ENCODE data around the gene NLRC3.

The NLRC3 gene

DNA sequence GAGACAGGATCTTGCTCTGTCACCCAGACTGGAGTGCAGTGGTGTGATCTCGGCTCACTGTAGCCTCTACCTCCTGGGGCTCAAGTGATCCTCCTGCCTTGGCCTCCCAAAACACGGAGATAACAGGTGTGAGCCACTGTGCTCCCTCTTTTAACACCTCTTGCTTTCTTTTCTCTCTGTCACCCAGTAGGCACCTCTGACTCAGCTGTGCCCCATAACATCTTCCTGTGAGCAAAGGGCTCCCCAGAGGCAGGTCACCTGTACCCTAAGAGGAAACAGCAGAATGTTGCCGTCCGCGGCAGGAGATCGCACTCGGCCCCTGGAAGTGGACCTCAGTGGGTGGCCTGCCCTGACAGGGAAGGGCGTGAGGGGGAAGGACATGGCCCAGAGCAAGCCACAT is 918 bp upstream of the NLRC3 start:
- DNase-seq, result peak; percentile 37 to 54

DNA sequence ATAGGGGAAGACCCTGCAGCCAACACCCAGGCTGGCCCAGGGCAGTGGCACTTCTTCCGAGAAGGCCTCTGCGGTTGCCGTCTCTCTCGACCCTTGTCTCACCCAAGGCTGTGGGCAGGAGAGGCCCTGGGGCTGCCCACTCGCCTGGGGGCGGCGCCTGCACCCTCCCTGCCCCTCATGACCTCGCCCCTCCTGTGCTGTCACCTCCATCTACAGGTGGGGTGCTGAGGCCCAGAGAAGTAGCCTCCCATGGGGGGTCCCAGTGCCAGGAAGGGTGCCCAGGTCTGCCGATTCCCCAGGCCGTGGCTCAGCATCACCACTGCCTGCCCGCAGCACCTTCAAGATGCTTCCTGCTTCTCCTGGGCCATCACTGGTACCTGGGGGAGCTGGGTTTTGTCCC is 992 bp downstream of the NLRC3 start:
- DNase-seq, result peak; percentile 30 to 40

DNA sequence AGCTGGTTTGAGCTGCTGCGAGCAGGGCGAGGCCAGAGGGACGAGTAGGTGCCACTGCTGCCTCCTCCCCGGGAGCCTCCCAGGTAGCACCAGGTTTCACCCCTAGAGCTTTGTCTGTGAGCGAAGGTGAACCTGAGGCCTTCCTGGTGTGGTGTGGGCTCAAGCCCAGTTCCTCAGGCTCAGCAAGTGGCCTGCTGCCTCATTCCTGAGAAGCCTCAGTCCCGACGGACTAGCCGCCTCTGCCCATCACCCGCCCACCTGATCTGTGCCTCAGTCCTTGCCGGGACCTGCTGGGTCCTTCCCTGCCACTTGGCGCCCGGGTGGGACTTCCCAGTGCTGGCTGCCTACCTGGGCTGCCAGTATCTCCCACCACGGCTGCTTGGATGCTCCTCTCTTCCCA is 1.7 kb downstream of the NLRC3 start:
- peak; percentile 13 to 21 for DNase-seq

- no peak for DNase-seq
Observed at GRCh38 chr16:3574195-3574594, 3.0 kb downstream of the NLRC3 start.

GRCh38 chr16:3573146-3573815 is 3.9 kb downstream of the NLRC3 start:
- DNase-seq, result no peak

GRCh38 chr16:3570420-3571062 is 6.7 kb downstream of the NLRC3 start:
- no peak for DNase-seq

GRCh38 chr16:3569851-3570250 is 7.4 kb downstream of the NLRC3 start:
- no peak for DNase-seq

GRCh38 chr16:3566990-3567389 is 10.2 kb downstream of the NLRC3 start:
- no peak for DNase-seq

GRCh38 chr16:3564889-3565141 is 12.4 kb downstream of the NLRC3 start:
- no peak for DNase-seq

- DNase-seq, result no peak
Observed at GRCh38 chr16:3564130-3564888, 12.9 kb downstream of the NLRC3 start.

- DNase-seq, result no peak
Observed at GRCh38 chr16:3562914-3563480, 14.2 kb downstream of the NLRC3 start.

DNA sequence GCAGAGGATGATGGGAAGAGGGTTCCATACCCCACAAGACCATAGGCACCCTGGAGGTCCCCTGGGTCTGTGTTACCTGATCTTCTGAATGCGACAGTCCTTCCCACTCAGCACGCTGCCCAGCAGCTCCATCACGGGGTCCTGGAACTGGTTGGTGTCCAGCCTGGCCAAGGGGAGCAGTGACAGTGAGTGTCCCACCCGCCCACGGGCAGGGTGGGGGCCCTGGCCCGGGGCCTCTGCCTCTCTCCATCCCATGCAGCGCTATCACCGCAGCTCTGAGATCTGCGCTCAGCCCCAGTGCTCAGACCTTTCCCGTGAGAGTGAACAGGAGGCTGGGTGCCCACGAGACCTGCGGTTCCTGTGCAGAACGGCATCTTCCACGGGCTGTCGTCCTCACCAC is 15.6 kb downstream of the NLRC3 start:
- no peak for DNase-seq

DNA sequence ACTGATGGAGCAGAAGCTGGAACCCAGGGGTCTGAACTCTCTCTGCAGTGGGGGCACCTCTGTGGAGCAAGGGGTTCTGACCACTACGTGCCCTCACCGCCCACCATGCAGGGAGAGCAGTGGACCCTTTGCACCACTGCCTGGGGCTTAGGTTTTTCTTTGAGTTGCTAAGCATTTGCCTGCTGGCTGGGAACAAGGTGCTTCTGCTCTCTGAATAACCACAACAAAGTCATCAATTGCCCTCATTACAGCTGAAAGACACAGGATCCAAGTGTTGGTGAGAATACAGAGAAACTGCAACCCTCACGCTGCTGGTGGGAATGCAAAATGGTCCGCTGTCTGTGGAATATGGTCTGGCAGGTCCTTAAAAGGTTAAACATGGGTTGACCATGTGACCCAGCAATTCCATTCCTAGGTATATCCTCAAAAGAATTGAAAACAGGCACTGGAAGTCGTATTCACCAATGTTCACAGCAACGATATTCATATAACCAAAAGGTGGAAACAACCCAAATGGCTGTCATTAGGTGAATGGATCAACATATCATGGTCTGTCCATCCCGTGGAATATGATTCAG is 22.8 kb downstream of the NLRC3 start:
- DNase-seq, result no peak

- DNase-seq, result no peak
Observed at GRCh38 chr16:3553138-3553923, 23.9 kb downstream of the NLRC3 start.

GRCh38 chr16:3550851-3551847 is 26.1 kb downstream of the NLRC3 start:
- no peak for DNase-seq

- DNase-seq, result no peak
Observed at GRCh38 chr16:3549906-3550305, 27.3 kb downstream of the NLRC3 start.

GRCh38 chr16:3548859-3549258 is 28.3 kb downstream of the NLRC3 start:
- no peak for DNase-seq

- no peak for DNase-seq
Observed at GRCh38 chr16:3548445-3548844, 28.8 kb downstream of the NLRC3 start.

GRCh38 chr16:3546986-3547682 is 30.1 kb downstream of the NLRC3 start:
- no peak for DNase-seq

DNA sequence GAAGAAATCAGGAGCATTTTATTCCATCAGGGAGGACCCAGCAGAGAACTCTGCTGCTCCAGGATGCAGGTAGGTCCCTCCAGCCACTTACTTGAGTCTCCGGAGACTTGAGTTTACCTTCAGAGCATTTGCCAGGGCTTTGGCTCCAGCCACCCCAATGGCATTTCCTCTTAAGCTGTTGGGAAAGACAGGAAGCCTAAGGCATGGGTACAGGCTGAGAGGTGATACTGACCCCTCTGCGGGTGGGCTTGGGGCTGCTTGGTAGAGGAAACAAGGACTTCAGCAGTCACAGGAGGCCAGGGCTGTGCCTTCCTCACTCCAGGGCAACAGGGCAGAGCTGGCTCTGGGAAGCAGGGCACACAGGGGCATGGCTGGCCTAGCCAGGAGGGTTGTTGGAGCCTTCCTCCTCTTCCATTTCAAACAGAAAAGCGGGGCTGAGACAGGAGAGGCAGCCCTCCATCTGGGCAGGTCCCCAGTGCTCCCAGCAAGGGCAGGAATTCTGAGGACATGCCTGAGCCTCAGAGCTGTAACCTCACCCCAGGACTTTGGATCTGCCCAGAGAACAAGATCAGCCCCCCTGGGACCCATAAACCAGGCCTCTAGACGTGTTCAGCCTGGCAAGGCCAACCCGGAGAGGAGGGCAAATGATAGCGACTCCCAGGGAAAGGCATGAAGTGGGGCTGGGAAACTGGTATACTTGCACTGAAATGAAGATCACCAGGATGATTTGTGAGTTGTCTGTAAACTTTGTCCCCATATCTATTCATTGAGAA is 34.4 kb downstream of the NLRC3 start:
- DNase-seq, result no peak
